Fibroblast of mammary gland (primary cell): ENCODE data around the gene ASIC5.
A peak's percentile ranks its signal among the peaks of the same experiment; 100 is the strongest.

Source experiments
- DNase-seq: peaks from one replicate; pipeline ENCODE4 v3.0.0-alpha.2; 2010; ENCODE audit warnings: low read depth
- H3K4me3 ChIP-seq: 2 replicates; pipeline ENCODE4 v1.5.1; 2011; ENCODE audit warnings: low read depth, mild to moderate bottlenecking, low read length, moderate library complexity; ENCODE audit not compliant: control insufficient read depth
- CTCF ChIP-seq: conservative IDR thresholded peaks from 2 replicates; pipeline ENCODE4 v1.5.1; 2011; ENCODE audit warnings: low read depth, low read length, inconsistent platforms; ENCODE audit not compliant: control insufficient read depth, insufficient read depth

The ASIC5 gene

GRCh38 chr4:155809835-155810234 lies 56.2 kb downstream of the ASIC5 start:
- TF ChIP-seq CTCF = peak; percentile 65
- H3K4me3 ChIP-seq = no peak overlapping the region
- peak; percentile 94 for DNase-seq

- no peak overlapping the region for H3K4me3 ChIP-seq
- DNase-seq = peak; percentile 82
- TF ChIP-seq CTCF = no peak
Measured at GRCh38 chr4:155807021-155807420, 59.1 kb downstream of the ASIC5 start.

- peak; percentile 55 for DNase-seq
- no peak for TF ChIP-seq CTCF
- H3K4me3 ChIP-seq = no peak overlapping the region
Measured at GRCh38 chr4:155805016-155805415, 61.1 kb downstream of the ASIC5 start.

GRCh38 chr4:155802190-155802959 lies 63.7 kb downstream of the ASIC5 start:
- DNase-seq = no peak
- H3K4me3 ChIP-seq = no peak overlapping the region
- no peak for TF ChIP-seq CTCF

GRCh38 chr4:155800685-155801343 lies 65.3 kb downstream of the ASIC5 start:
- DNase-seq = no peak
- no peak for TF ChIP-seq CTCF
- no peak overlapping the region for H3K4me3 ChIP-seq

- H3K4me3 ChIP-seq = no peak overlapping the region
- DNase-seq = no peak
- no peak for TF ChIP-seq CTCF
Measured at GRCh38 chr4:155799794-155800123, 66.3 kb downstream of the ASIC5 start.
